Natural killer cell (primary cell): ENCODE measurements around the gene FCN2. TPM values are rescaled to one million over a fixed set of nuclear protein-coding genes. Genes with fewer than 3 reads are reported as not detected.

Source experiments
- ATAC-seq, 3 donors: fragments of 150-1000 bp in 2 of 3; fragments of 200-7000 bp in 1 of 3; cut with Tn5 transposase; 1 replicate in 1 of 3; 2 replicates in 2 of 3; pipeline ENCODE4 v1.10.0; 2021; ENCODE audit warnings: mild to moderate bottlenecking in 2 of 3, moderate library complexity in 2 of 3
- DNase-seq, 2 donors: peaks; one replicate each; pipeline versions ENCODE4 v3.0.0 to v3.0.0-alpha.2; 2013 to 2021; ENCODE audit warnings: mixed read lengths in 1 of 2
- H3K27ac ChIP-seq: one replicate; pipeline ENCODE4 v1.5.1; 2013; ENCODE audit warnings: mild to moderate bottlenecking, low read length
- H3K27me3 ChIP-seq: one replicate; pipeline ENCODE4 v1.6.1; 2013; ENCODE audit warnings: low read length; ENCODE audit not compliant: control insufficient read depth, insufficient read depth
- H3K36me3 ChIP-seq: one replicate; pipeline ENCODE4 v1.6.1; 2013; ENCODE audit warnings: low read length; ENCODE audit not compliant: control insufficient read depth, insufficient read depth
- H3K4me1 ChIP-seq: one replicate; pipeline ENCODE4 v1.6.1; 2013; ENCODE audit warnings: low read length; ENCODE audit not compliant: control insufficient read depth, insufficient read depth
- H3K4me3 ChIP-seq: one replicate; pipeline ENCODE4 v1.5.1; 2013; ENCODE audit warnings: low read length
- H3K9me3 ChIP-seq: one replicate; pipeline ENCODE4 v1.6.1; 2013; ENCODE audit warnings: low read length; ENCODE audit not compliant: control insufficient read depth, insufficient read depth
- H3K27ac Mint-ChIP-seq, 2 donors: one replicate each; pipeline ENCODE4 v1.8.0; 2022; ENCODE audit warnings: mild to moderate bottlenecking in 2 of 2, mixed read lengths in 2 of 2, moderate library complexity in 1 of 2
- H3K27me3 Mint-ChIP-seq, 2 donors: one replicate each; pipeline ENCODE4 v1.8.0; 2022; ENCODE audit warnings: low read depth in 2 of 2, mixed read lengths in 2 of 2
- H3K36me3 Mint-ChIP-seq: one replicate; pipeline ENCODE4 v1.8.0; 2022; ENCODE audit warnings: mixed read lengths
- H3K4me1 Mint-ChIP-seq, 2 donors: one replicate each; pipeline ENCODE4 v1.8.0; 2022; ENCODE audit warnings: mixed read lengths in 2 of 2
- H3K4me3 Mint-ChIP-seq: one replicate; pipeline ENCODE4 v1.8.0; 2022; ENCODE audit warnings: mild to moderate bottlenecking, moderate library complexity, mixed read lengths
- H3K9me3 Mint-ChIP-seq, 2 donors: one replicate each; pipeline ENCODE4 v1.8.0; 2022; ENCODE audit warnings: mixed read lengths in 2 of 2
- CTCF ChIP-seq: fragments of 200-600 bp; IDR thresholded peaks from one replicate; pipeline ENCODE4 v1.8.0; 2022; ENCODE audit warnings: antibody characterized with exemption
- WGBS: methylation state at CpG from one replicate; pipeline ENCODE4 v1.1.7; 2013; ENCODE audit warnings: missing lambda C conversion rate; ENCODE audit not compliant: insufficient coverage; 5-methylcytosine and 5-hydroxymethylcytosine counted together
- intact Hi-C: fragments of 100-400 bp; cut with micrococcal nuclease; formaldehyde crosslinking; loops from one replicate; pipeline ENCODE4 v1.14.2; 2022
- total RNA-seq, 4 donors: library from RNA; stranded (reverse); fragments of 120-200 nt in 1 of 4; gene quantifications; one replicate each; pipeline versions ENCODE4 v1.2.3 to v1.2.4, GENCODE V29; 2013 to 2022

FCN2 gene
- total RNA-seq, 3 donors from 2014 or later (not counting 1 experiment from before 2014, with no cell fraction given) = not detected

GRCh38 chr9:134918646-134919045 is 38.0 kb downstream of the FCN2 start:
- no peak overlapping the region for H3K27ac Mint-ChIP-seq
- ATAC-seq = no peak
- no peaks in the 10 kb centered on the region for H3K9me3 ChIP-seq
- DNase-seq = peak in 1 of 2 donors; percentile 4
- H3K27me3 ChIP-seq = no peaks in the 10 kb centered on the region
- peaks cover 3 to 4% of the 10 kb centered on the region in 2 donors for H3K9me3 Mint-ChIP-seq
- no peak overlapping the region for H3K4me3 Mint-ChIP-seq
- H3K36me3 ChIP-seq = no peaks in the 10 kb centered on the region
- 87% methylated on average over 10 of the region's 10 CpGs for WGBS
- H3K4me1 Mint-ChIP-seq = no peaks in the 10 kb centered on the region
- H3K27ac ChIP-seq = no peak overlapping the region
- peaks cover 5% of the 10 kb centered on the region for H3K4me1 ChIP-seq
- TF ChIP-seq CTCF = no peak
- no peak overlapping the region for H3K4me3 ChIP-seq
- intact Hi-C loops = no loop called here
- H3K27me3 Mint-ChIP-seq = peaks cover 0 to 9% of the 10 kb centered on the region in 2 donors
- no peaks in the 10 kb centered on the region for H3K36me3 Mint-ChIP-seq

GRCh38 chr9:134919303-134919702 is 38.7 kb downstream of the FCN2 start:
- ATAC-seq = no peak
- H3K4me3 ChIP-seq = no peak overlapping the region

GRCh38 chr9:134922066-134922931 is 41.7 kb downstream of the FCN2 start:
- DNase-seq (no peak), ATAC-seq (peak in 1 of 3 donors; percentile 59)
- no peaks in the 10 kb centered on the region for H3K36me3 Mint-ChIP-seq
- H3K4me1 Mint-ChIP-seq = no peaks in the 10 kb centered on the region
- H3K9me3 ChIP-seq = no peaks in the 10 kb centered on the region
- peaks cover 0 to 9% of the 10 kb centered on the region in 2 donors for H3K27me3 Mint-ChIP-seq
- peaks cover 5% of the 10 kb centered on the region for H3K4me1 ChIP-seq
- H3K27ac ChIP-seq = peak overlapping the region; percentile 9
- no peak overlapping the region for H3K27ac Mint-ChIP-seq
- H3K27me3 ChIP-seq = no peaks in the 10 kb centered on the region
- peaks cover 3 to 4% of the 10 kb centered on the region in 2 donors for H3K9me3 Mint-ChIP-seq
- intact Hi-C loops = no loop called here
- no peak for TF ChIP-seq CTCF
- no peak overlapping the region for H3K4me3 Mint-ChIP-seq
- no peak overlapping the region for H3K4me3 ChIP-seq
- WGBS = 81% methylated on average over 13 of the region's 14 CpGs
- H3K36me3 ChIP-seq = no peaks in the 10 kb centered on the region

More at GRCh38 chr9:134919303-134919702, 38.7 kb downstream of the FCN2 start:
- Mint-ChIP-seq H3K36me3 (no peaks in the 10 kb centered on the region), H3K9me3 (peaks cover 3 to 4% of the 10 kb centered on the region in 2 donors), H3K4me3 (no peak overlapping the region), H3K27me3 (peaks cover 0 to 9% of the 10 kb centered on the region in 2 donors), H3K4me1 (no peaks in the 10 kb centered on the region), H3K27ac (no peak overlapping the region)
- no peak for DNase-seq
- Histone ChIP-seq H3K36me3 (no peaks in the 10 kb centered on the region), H3K4me1 (peaks cover 5% of the 10 kb centered on the region), H3K27me3 (no peaks in the 10 kb centered on the region), H3K9me3 (no peaks in the 10 kb centered on the region), H3K27ac (no peak overlapping the region)
- intact Hi-C loops = no loop called here
- no peak for TF ChIP-seq CTCF
- WGBS = 86% methylated on average over 3 of the region's 3 CpGs
